IMR-90 (cell line): ENCODE measurements around the gene ESR1. TPM values are rescaled to one million over a fixed set of nuclear protein-coding genes. Genes with fewer than 3 reads are reported as not detected.

Experiments
- ATAC-seq: fragments of 200-7000 bp; cut with Tn5 transposase; 2 replicates; pipeline ENCODE4 v1.9.1; 2020; ENCODE audit warnings: low read depth, mild to moderate bottlenecking, moderate library complexity
- BruUV-seq: library from RNA; stranded (reverse); fragments of 400-500 nt; replicated peaks from 2 replicates; lab custom pipeline; 2021; lab: Mats Ljungman, UMichigan
- CTCF ChIA-PET: fragments of 300-600 bp; formaldehyde crosslinking; extraction: SDS; loops from one replicate; lab custom pipeline; 2021; ENCODE audit warnings: antibody characterized with exemption; lab: Yijun Ruan, JAX
- POLR2A ChIA-PET: fragments of 300-600 bp; sonication (Branson Sonifier 250); formaldehyde crosslinking; loops from one replicate; lab custom pipeline; 2022; ENCODE audit warnings: antibody characterized with exemption; ENCODE audit not compliant: unreplicated experiment; lab: Charles Lee
- DNase-seq: peaks from one replicate; pipeline ENCODE4 v3.0.0; 2013
- H2AFZ ChIP-seq: replicated peaks from 2 replicates; pipeline ENCODE3; 2013; ENCODE audit warnings: low read length, mild to moderate bottlenecking; ENCODE audit not compliant: poor library complexity
- H2AK5ac ChIP-seq: 2 replicates; pipeline ENCODE4 v1.6.1; 2013; ENCODE audit warnings: low read depth, low read length, inconsistent platforms
- H2AK9ac ChIP-seq: replicated peaks from 2 replicates; pipeline ENCODE3; 2013; ENCODE audit warnings: mild to moderate bottlenecking, low read depth, low read length, moderate library complexity; ENCODE audit not compliant: poor library complexity
- H2BK120ac ChIP-seq: 2 replicates; pipeline ENCODE4 v1.6.1; 2013; ENCODE audit warnings: low read depth, low read length, inconsistent platforms
- H2BK15ac ChIP-seq: 3 replicates; pipeline ENCODE4 v1.6.1; 2013; ENCODE audit warnings: low read depth, low read length, inconsistent platforms
- H2BK20ac ChIP-seq: 2 replicates; pipeline ENCODE4 v1.6.1; 2013; ENCODE audit warnings: low read depth, mild to moderate bottlenecking, inconsistent platforms, low read length, moderate library complexity
- H2BK5ac ChIP-seq: 2 replicates; pipeline ENCODE4 v1.6.1; 2013; ENCODE audit warnings: mild to moderate bottlenecking, low read depth, low read length, inconsistent platforms; ENCODE audit not compliant: poor library complexity, severe bottlenecking
- H3K14ac ChIP-seq: replicated peaks from 2 replicates; pipeline ENCODE4 v1.6.1; 2013; ENCODE audit warnings: low read depth, low read length, inconsistent platforms
- H3K18ac ChIP-seq: 2 replicates; pipeline ENCODE4 v1.6.1; 2013; ENCODE audit warnings: low read depth, low read length, control low read depth
- H3K23ac ChIP-seq: 2 replicates; pipeline ENCODE4 v1.6.1; 2013; ENCODE audit warnings: low read depth, low read length, inconsistent platforms
- H3K27ac ChIP-seq: 2 replicates; pipeline ENCODE4 v1.5.1; 2013; ENCODE audit warnings: mild to moderate bottlenecking, control low read depth, low read length; ENCODE audit not compliant: insufficient read depth
- H3K27me3 ChIP-seq: 2 replicates; pipeline ENCODE4 v1.6.1; 2013; ENCODE audit warnings: low read length; ENCODE audit not compliant: control insufficient read depth, insufficient read depth
- H3K36me3 ChIP-seq: 2 replicates; pipeline ENCODE4 v1.6.1; 2013; ENCODE audit warnings: low read length, mixed read lengths; ENCODE audit not compliant: control insufficient read depth, insufficient read depth
- H3K4ac ChIP-seq: 2 replicates; pipeline ENCODE4 v1.6.1; 2013; ENCODE audit warnings: low read depth, low read length, inconsistent platforms
- H3K4me1 ChIP-seq: 2 replicates; pipeline ENCODE4 v1.6.1; 2013; ENCODE audit warnings: low read length, mixed read lengths; ENCODE audit not compliant: control insufficient read depth, insufficient read depth
- H3K4me2 ChIP-seq: 2 replicates; pipeline ENCODE4 v1.6.1; 2013; ENCODE audit warnings: low read depth, mild to moderate bottlenecking, control low read depth, low read length, moderate library complexity
- H3K4me3 ChIP-seq: 2 replicates; pipeline ENCODE4 v1.5.1; 2013; ENCODE audit warnings: low read depth, mild to moderate bottlenecking, control low read depth, low read length, moderate library complexity; ENCODE audit not compliant: insufficient read depth
- H3K56ac ChIP-seq: 2 replicates; pipeline ENCODE4 v1.6.1; 2013; ENCODE audit warnings: low read length, inconsistent platforms; ENCODE audit not compliant: insufficient read depth; ENCODE audit errors: extremely low read depth
- H3K79me1 ChIP-seq, 2 experiments: 2 replicates each; pipeline ENCODE4 v1.6.1; 2013; ENCODE audit warnings: low read length in 2 of 2, inconsistent platforms in 1 of 2, low read depth in 1 of 2
- H3K9ac ChIP-seq: 2 replicates; pipeline ENCODE4 v1.6.1; 2013; ENCODE audit warnings: low read depth, low read length, control low read depth
- H3K9me1 ChIP-seq: 2 replicates; pipeline ENCODE4 v1.6.1; 2013; ENCODE audit warnings: low read length, inconsistent platforms; ENCODE audit not compliant: insufficient read depth
- H3K9me3 ChIP-seq: 2 replicates; pipeline ENCODE4 v1.6.1; 2013; ENCODE audit warnings: low read length; ENCODE audit not compliant: control insufficient read depth, insufficient read depth
- H4K20me1 ChIP-seq: 2 replicates; pipeline ENCODE4 v1.6.1; 2013; ENCODE audit warnings: low read length, inconsistent platforms; ENCODE audit not compliant: insufficient read depth
- H4K5ac ChIP-seq: 2 replicates; pipeline ENCODE4 v1.6.1; 2013; ENCODE audit warnings: mild to moderate bottlenecking, low read depth, low read length, control low read depth
- H4K8ac ChIP-seq, 2 experiments: 2 replicates each; pipeline ENCODE4 v1.6.1; 2013; ENCODE audit warnings: low read depth in 2 of 2, low read length in 2 of 2, control low read depth in 1 of 2, inconsistent platforms in 1 of 2
- H4K91ac ChIP-seq: 2 replicates; pipeline ENCODE4 v1.6.1; 2013; ENCODE audit warnings: low read depth, low read length, inconsistent platforms; ENCODE audit not compliant: insufficient read depth
- BHLHE40 ChIP-seq: fragments of 150-350 bp; IDR thresholded peaks from 2 replicates; pipeline ENCODE4 v1.6.1; 2016; ENCODE audit warnings: mild to moderate bottlenecking, low read depth, low read length
- CEBPB ChIP-seq: IDR thresholded peaks from 2 replicates; pipeline ENCODE4 v1.6.1; 2012; ENCODE audit warnings: low read depth, low read length, improper control_type of control experiment
- CHD1 ChIP-seq: IDR thresholded peaks from 2 replicates; pipeline ENCODE4 v1.6.1; 2012; ENCODE audit warnings: low read depth, low read length, improper control_type of control experiment
- CTCF ChIP-seq: conservative IDR thresholded peaks from 2 replicates; pipeline ENCODE4 v1.5.1; 2012; ENCODE audit warnings: mild to moderate bottlenecking, low read depth, low read length, improper control_type of control experiment
- ELK1 ChIP-seq: fragments of 150-350 bp; IDR thresholded peaks from 2 replicates; pipeline ENCODE4 v1.6.1; 2016; ENCODE audit warnings: low read depth, mild to moderate bottlenecking, low read length, moderate library complexity, borderline replicate concordance
- FOS ChIP-seq: fragments of 150-350 bp; IDR thresholded peaks from 2 replicates; pipeline ENCODE4 v1.6.1; 2016; ENCODE audit warnings: low read depth, low read length
- MAFK ChIP-seq: IDR thresholded peaks from 2 replicates; pipeline ENCODE4 v1.6.1; 2012; ENCODE audit warnings: low read depth, low read length, improper control_type of control experiment
- MAZ ChIP-seq: IDR thresholded peaks from 2 replicates; pipeline ENCODE4 v1.6.1; 2012; ENCODE audit warnings: low read depth, mild to moderate bottlenecking, low read length, improper control_type of control experiment, moderate library complexity, borderline replicate concordance
- MXI1 ChIP-seq: IDR thresholded peaks from 2 replicates; pipeline ENCODE4 v1.6.1; 2012; ENCODE audit warnings: low read depth, mild to moderate bottlenecking, low read length, moderate library complexity, borderline replicate concordance
- NFE2L2 ChIP-seq: fragments of 150-350 bp; IDR thresholded peaks from 2 replicates; pipeline ENCODE4 v1.6.1; 2016; ENCODE audit warnings: low read depth, mild to moderate bottlenecking, low read length
- POLR2A ChIP-seq: IDR thresholded peaks from 2 replicates; pipeline ENCODE4 v1.6.1; 2012; ENCODE audit warnings: mild to moderate bottlenecking, low read depth, low read length
- RAD21 ChIP-seq: IDR thresholded peaks from 2 replicates; pipeline ENCODE4 v1.6.1; 2012; ENCODE audit warnings: low read length, improper control_type of control experiment
- RCOR1 ChIP-seq: IDR thresholded peaks from 2 replicates; pipeline ENCODE4 v1.6.1; 2012; ENCODE audit warnings: mild to moderate bottlenecking, low read length, improper control_type of control experiment; ENCODE audit not compliant: insufficient replicate concordance
- RFX5 ChIP-seq: IDR thresholded peaks from 2 replicates; pipeline ENCODE4 v1.8.0; 2012; ENCODE audit warnings: low read depth, mild to moderate bottlenecking, low read length, moderate library complexity
- SMC3 ChIP-seq: fragments of 150-350 bp; IDR thresholded peaks from 2 replicates; pipeline ENCODE4 v1.6.1; 2016; ENCODE audit warnings: low read depth, mild to moderate bottlenecking, antibody characterized with exemption, low read length, moderate library complexity
- WGBS, 2 experiments: methylation state at CpG; one replicate each; pipeline versions ENCODE4 v1.1.5 to v1.1.7; 2013; ENCODE audit warnings: missing lambda C conversion rate in 2 of 2; ENCODE audit not compliant: insufficient read length in 1 of 2; ENCODE audit errors: extremely low coverage in 2 of 2; 5-methylcytosine and 5-hydroxymethylcytosine counted together
- dilution Hi-C: fragments of 300-500 bp; cut with HindIII; formaldehyde crosslinking; loops from one replicate; pipeline ENCODE4 v1.14.3; 2018; ENCODE audit warnings: low sequenced_read_pairs; ENCODE audit not compliant: unreplicated experiment
- in situ Hi-C: fragments of 300-500 bp; cut with MboI; formaldehyde crosslinking; loops from 3 replicates; pipeline ENCODE4 v1.14.3; 2019; ENCODE audit warnings: low sequenced_read_pairs, inconsistent platforms, mixed read lengths
- intact Hi-C: fragments of 100-400 bp; cut with micrococcal nuclease; formaldehyde crosslinking; loops from 2 replicates; pipeline ENCODE4 v1.10.0; 2022
- polyA plus RNA-seq, 3 experiments: library from polyadenylated mRNA; depleted of rRNA; stranded (reverse); fragments of >200 nt; gene quantifications; 2 replicates each; pipeline ENCODE4 v1.2.3, GENCODE V29; 2012; ENCODE audit warnings: low replicate concordance in 1 of 3
- total RNA-seq: library from RNA; depleted of rRNA; stranded (reverse); fragments of >200 nt; gene quantifications from 2 replicates; pipeline ENCODE4 v1.2.3, GENCODE V29; 2012
- TF ChIP-seq, protein P1 (sequence below): fragments of 150-350 bp; IDR thresholded peaks from 2 replicates; pipeline ENCODE4 v1.6.1; 2017; ENCODE audit warnings: mild to moderate bottlenecking, antibody characterized with exemption, low read length, low read depth

ESR1 gene
- total and polyA plus RNA-seq, 2 of the 4 experiments (the other 2 are of a cell fraction): not detected

- Histone ChIP-seq H2BK120ac (no peak overlapping the region), H2BK20ac (no peak overlapping the region), H3K18ac (no peak overlapping the region), H3K27ac (no peak overlapping the region), H4K5ac (no peak overlapping the region), H3K4me3 (no peak overlapping the region), H2BK5ac (no peak overlapping the region), H4K20me1 (no peaks in the 10 kb centered on the region), H2BK15ac (no peak overlapping the region), H3K14ac (no peak overlapping the region), H3K27me3 (no peaks in the 10 kb centered on the region), H3K4me1 (no peaks in the 10 kb centered on the region), H3K9me3 (peaks cover 18% of the 10 kb centered on the region; the same call in 1 of the 2 replicates), H3K9ac (no peak overlapping the region), H2AK5ac (no peak overlapping the region), H3K9me1 (no peaks in the 10 kb centered on the region), H4K91ac (no peak overlapping the region), H3K23ac (no peak overlapping the region), H3K79me1 (no peaks in the 10 kb centered on the region), H4K8ac (no peak overlapping the region), H2AK9ac (no peak overlapping the region), H3K36me3 (no peaks in the 10 kb centered on the region), H3K56ac (no peak overlapping the region), H3K4ac (no peak overlapping the region), H3K4me2 (no peak overlapping the region), H2AFZ (no peak overlapping the region)
- TF ChIP-seq RFX5: no peak
- no peak for TF ChIP-seq RCOR1
- no peak for TF ChIP-seq SMC3
- no peak for TF ChIP-seq RAD21
- TF ChIP-seq CTCF: no peak
- TF ChIP-seq ELK1: no peak
- no peak for TF ChIP-seq POLR2A
- TF ChIP-seq NFE2L2: no peak
- TF ChIP-seq MAZ: no peak
- TF ChIP-seq CEBPB: no peak
- TF ChIP-seq, protein P1, sequence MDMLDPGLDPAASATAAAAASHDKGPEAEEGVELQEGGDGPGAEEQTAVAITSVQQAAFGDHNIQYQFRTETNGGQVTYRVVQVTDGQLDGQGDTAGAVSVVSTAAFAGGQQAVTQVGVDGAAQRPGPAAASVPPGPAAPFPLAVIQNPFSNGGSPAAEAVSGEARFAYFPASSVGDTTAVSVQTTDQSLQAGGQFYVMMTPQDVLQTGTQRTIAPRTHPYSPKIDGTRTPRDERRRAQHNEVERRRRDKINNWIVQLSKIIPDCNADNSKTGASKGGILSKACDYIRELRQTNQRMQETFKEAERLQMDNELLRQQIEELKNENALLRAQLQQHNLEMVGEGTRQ: no peak
- no peak for TF ChIP-seq CHD1
- no peak for TF ChIP-seq MAFK
- no peak for TF ChIP-seq FOS
- no peak for TF ChIP-seq BHLHE40
- TF ChIP-seq MXI1: no peak
- CTCF ChIA-PET: no interaction called here
- intact Hi-C loops (no loop called here), in situ Hi-C loops (no loop called here), dilution Hi-C loops (no loop called here)
- no peak for DNase-seq
- POLR2A ChIA-PET: no interaction called here
- 100% methylated on average over 1 of the region's 3 CpGs; no CpG with 5 or more reads in 1 of the 2 experiments for WGBS, 2 experiments
- no peak for ATAC-seq
- no TSS peak for BruUV-seq
These were observed 97.6 kb downstream of the ESR1 start for GRCh38 chr6:151905072-151905471.
